CD4-positive, alpha-beta T cell (primary cell): ENCODE results near the gene RIPK1. TPM values are rescaled to one million over a fixed set of nuclear protein-coding genes. Genes with fewer than 3 reads are reported as not detected.

Experiments
- ATAC-seq: fragments of 200-7000 bp; cut with Tn5 transposase; one replicate; pipeline ENCODE4 v1.10.0; 2022; ENCODE audit warnings: mild to moderate bottlenecking; ENCODE audit not compliant: poor library complexity
- CTCF ChIA-PET: fragments of 350-600 bp; sonication (Branson Sonifier 250); formaldehyde crosslinking; loops from one replicate; lab custom pipeline; 2021; ENCODE audit warnings: antibody characterized with exemption, inconsistent platforms; lab: Charles Lee
- POLR2A ChIA-PET: fragments of 350-600 bp; sonication (Branson Sonifier 250); formaldehyde crosslinking; loops from one replicate; lab custom pipeline; 2021; ENCODE audit warnings: antibody characterized with exemption, inconsistent platforms; lab: Charles Lee
- DNase-seq, 14 experiments: peaks; one replicate each; pipeline ENCODE4 v3.0.0-alpha.2; 2013 to 2020; ENCODE audit warnings: mixed read lengths in 2 of 14
- H3K27ac ChIP-seq, 2 donors: one replicate each; pipeline versions ENCODE4 v1.5.1 to v1.7.0; 2013; ENCODE audit warnings: low read length in 2 of 2, low read depth in 1 of 2, mild to moderate bottlenecking in 1 of 2
- H3K27me3 ChIP-seq, 2 experiments: 1 replicate in 1 of 2; 2 replicates in 1 of 2; pipeline versions ENCODE4 v1.6.1 to v1.7.0; 2013; ENCODE audit warnings: low read length in 2 of 2, control low read depth in 1 of 2, mild to moderate bottlenecking in 1 of 2, moderate library complexity in 1 of 2; ENCODE audit not compliant: insufficient read depth in 2 of 2, control insufficient read depth in 1 of 2
- H3K36me3 ChIP-seq: one replicate; pipeline ENCODE4 v1.6.1; 2013; ENCODE audit warnings: low read length, control low read depth; ENCODE audit not compliant: insufficient read depth
- H3K4me1 ChIP-seq: one replicate; pipeline ENCODE4 v1.6.1; 2013; ENCODE audit warnings: low read length, control low read depth; ENCODE audit not compliant: insufficient read depth
- H3K4me3 ChIP-seq: one replicate; pipeline ENCODE4 v1.5.1; 2013; ENCODE audit warnings: mild to moderate bottlenecking, low read length, moderate library complexity
- H3K9me3 ChIP-seq, 2 experiments: 1 replicate in 1 of 2; 2 replicates in 1 of 2; pipeline versions ENCODE4 v1.6.1 to v1.7.0; 2013; ENCODE audit warnings: low read length in 2 of 2, mild to moderate bottlenecking in 2 of 2, control low read depth in 1 of 2, moderate library complexity in 1 of 2; ENCODE audit not compliant: control insufficient read depth in 1 of 2, insufficient read depth in 1 of 2
- H3K27ac Mint-ChIP-seq: one replicate; pipeline ENCODE4 v1.8.0; 2020; ENCODE audit warnings: mixed read lengths
- H3K27me3 Mint-ChIP-seq: one replicate; pipeline ENCODE4 v1.8.0; 2021; ENCODE audit warnings: mixed read lengths
- H3K36me3 Mint-ChIP-seq: one replicate; pipeline ENCODE4 v1.8.0; 2021; ENCODE audit warnings: low read depth, mixed read lengths
- H3K4me1 Mint-ChIP-seq: one replicate; pipeline ENCODE4 v1.8.0; 2021; ENCODE audit warnings: low read depth, mixed read lengths
- H3K4me3 Mint-ChIP-seq: one replicate; pipeline ENCODE4 v1.8.0; 2020; ENCODE audit warnings: mild to moderate bottlenecking, mixed read lengths
- H3K9me3 Mint-ChIP-seq: one replicate; pipeline ENCODE4 v1.8.0; 2020; ENCODE audit warnings: mixed read lengths
- CTCF ChIP-seq: fragments of 200-600 bp; IDR thresholded peaks from one replicate; pipeline ENCODE4 v1.8.0; 2022; ENCODE audit warnings: antibody characterized with exemption, mild to moderate bottlenecking
- intact Hi-C, 2 experiments: fragments of 100-400 bp; cut with DNase I in 1 of 2; cut with micrococcal nuclease in 1 of 2; formaldehyde crosslinking; loops; one replicate each; pipeline versions ENCODE4 v1.15.1 to v1.9.0; 2023 to 2025; cut with DNase I, micrococcal nuclease
- total RNA-seq, 174 experiments: library from RNA in 2 of 174; stranded (reverse) in 2 of 174; gene quantifications; one replicate each; pipeline ENCODE4 v1.2.3 and lab custom pipeline; 2021 to 2026

The RIPK1 gene
- total RNA-seq, 2 experiments from 2014 or later = 17.2 to 17.3 TPM

GRCh38 chr6:3117912-3118352 is 49.6 kb downstream of the RIPK1 start:
- DNase-seq = no peak
- H3K27me3 Mint-ChIP-seq = no peaks in the 10 kb centered on the region
- POLR2A ChIA-PET = interaction anchor here (0.6 to 1.4 kb wide), 9 partner anchors 8 to 903 kb away, joined by 3 to 7 read pairs (median 3); partner anchors contain the start of genes NQO2 and RIPK1

GRCh38 chr6:3118353-3119039 is 50.2 kb downstream of the RIPK1 start, which contains the start of gene BPHL:
TSS of gene BPHL (plus strand) at chr6:3118711. CDS start at chr6:3118741, 30 bp downstream.
- no peak for TF ChIP-seq CTCF
- Histone ChIP-seq H3K27me3 (no peaks in the 10 kb centered on the region), H3K4me1 (peaks cover 15% of the 10 kb centered on the region), H3K4me3 (peak within 1 kb of the TSS; percentile 67), H3K27ac (peak within 1 kb of the TSS; percentile 91 to 96), H3K9me3 (no peaks in the 10 kb centered on the region), H3K36me3 (peaks cover 14% of the 10 kb centered on the region)
- CTCF ChIA-PET = no interaction called here
- DNase-seq (peak; percentile 98 to 100 (median 99)), ATAC-seq (peak; percentile 90)
- H3K4me3 Mint-ChIP-seq = peak within 1 kb of the TSS; percentile 93
- peaks cover 19% of the 10 kb centered on the region for H3K4me1 Mint-ChIP-seq
- H3K27ac Mint-ChIP-seq = peak within 1 kb of the TSS; percentile 91
- POLR2A ChIA-PET = interaction anchor here (0.6 to 1.4 kb wide), 11 partner anchors 9 to 903 kb away, joined by 3 to 7 read pairs (median 3); partner anchors contain the start of genes NQO2 and RIPK1
- intact Hi-C loops = loop anchor here (1.0 to 5.0 kb wide), 8 partner anchors 39 to 1019 kb away; partner anchors contain the start of genes ECI2 (in 1 of the 2), PSMG4 (in 1 of the 2), RIPK1 (in 1 of the 2) and TUBB2A (in 1 of the 2)
- H3K9me3 Mint-ChIP-seq = no peaks in the 10 kb centered on the region
- H3K36me3 Mint-ChIP-seq = peaks cover 20% of the 10 kb centered on the region
- no peaks in the 10 kb centered on the region for H3K27me3 Mint-ChIP-seq

More at GRCh38 chr6:3117912-3118352, 49.6 kb downstream of the RIPK1 start:
- Histone ChIP-seq H3K4me1 (peaks cover 15% of the 10 kb centered on the region), H3K36me3 (peaks cover 19% of the 10 kb centered on the region), H3K27ac (peak overlapping the region; percentile 91 to 96), H3K9me3 (no peaks in the 10 kb centered on the region), H3K4me3 (peak overlapping the region; percentile 67), H3K27me3 (no peaks in the 10 kb centered on the region)
- peak overlapping the region; percentile 93 for H3K4me3 Mint-ChIP-seq
- peaks cover 19% of the 10 kb centered on the region for H3K4me1 Mint-ChIP-seq
- no peaks in the 10 kb centered on the region for H3K9me3 Mint-ChIP-seq
- H3K27ac Mint-ChIP-seq = peak overlapping the region; percentile 91
- no peak for ATAC-seq
- peaks cover 24% of the 10 kb centered on the region for H3K36me3 Mint-ChIP-seq
- TF ChIP-seq CTCF = no peak
- CTCF ChIA-PET = no interaction called here
- intact Hi-C loops = loop anchor here (1.0 to 5.0 kb wide), 8 partner anchors 39 to 1019 kb away; partner anchors contain the start of genes ECI2 (in 1 of the 2), PSMG4 (in 1 of the 2), RIPK1 (in 1 of the 2) and TUBB2A (in 1 of the 2)

GRCh38 chr6:3119040-3119723 is 50.9 kb downstream of the RIPK1 start:
- ATAC-seq (peak; percentile 12), DNase-seq (peak in 1 of 14 experiments; percentile 5)
- TF ChIP-seq CTCF = no peak
- peaks cover 15% of the 10 kb centered on the region for H3K4me1 ChIP-seq
- H3K9me3 ChIP-seq = no peaks in the 10 kb centered on the region
- ChIA-PET CTCF (interaction anchor here (1.0 to 1.3 kb wide), 2 partner anchors 38 to 132 kb away, joined by 3 read pairs; partner anchors contain the start of gene TUBB2A), POLR2A (interaction anchor here (0.6 to 1.4 kb wide), 10 partner anchors 44 to 902 kb away, joined by 3 to 7 read pairs (median 3); a partner anchor contains a TSS)
- H3K4me3 Mint-ChIP-seq = peak overlapping the region; percentile 93
- peaks cover 17% of the 10 kb centered on the region for H3K36me3 Mint-ChIP-seq
- peak overlapping the region; percentile 91 for H3K27ac Mint-ChIP-seq
- intact Hi-C loops = loop anchor here (2.0 to 5.0 kb wide), 7 partner anchors 38 to 1018 kb away; partner anchors contain the start of genes ECI2 (in 1 of the 2), PSMG4 (in 1 of the 2), RIPK1 (in 1 of the 2) and TUBB2A (in 1 of the 2)
- peaks cover 7% of the 10 kb centered on the region for H3K36me3 ChIP-seq
- H3K27ac ChIP-seq = peak overlapping the region; percentile 18 to 96
- no peaks in the 10 kb centered on the region for H3K27me3 Mint-ChIP-seq
- H3K27me3 ChIP-seq = no peaks in the 10 kb centered on the region
- peaks cover 19% of the 10 kb centered on the region for H3K4me1 Mint-ChIP-seq
- peak overlapping the region; percentile 67 for H3K4me3 ChIP-seq
- H3K9me3 Mint-ChIP-seq = no peaks in the 10 kb centered on the region
